Bronchial epithelial cell (primary cell): ENCODE measurements around the gene HAO2. TPM values are rescaled to one million over a fixed set of nuclear protein-coding genes. Genes with fewer than 3 reads are reported as not detected.
"Not testable (repeated sequence)": the region's sequence is repeated elsewhere in the genome, so short reads cannot be mapped to it uniquely, and the experiment has no call there.

Experiments
- DNase-seq: peaks from one replicate; pipeline ENCODE4 v3.0.0-alpha.2; 2010; ENCODE audit warnings: low read depth
- FAIRE-seq: peaks from 2 replicates; lab custom pipeline; 2011; peaks lifted over from hg19 to GRCh38; lab: Jason Lieb, UNC
- H3K27me3 ChIP-seq: 2 replicates; pipeline ENCODE4 v1.5.1; 2011; ENCODE audit warnings: low read length; ENCODE audit not compliant: control insufficient read depth, insufficient read depth
- H3K36me3 ChIP-seq: 2 replicates; pipeline ENCODE4 v1.5.1; 2011; ENCODE audit warnings: low read length; ENCODE audit not compliant: control insufficient read depth, insufficient read depth
- H3K4me3 ChIP-seq: 2 replicates; pipeline ENCODE4 v1.5.1; 2011; ENCODE audit warnings: mild to moderate bottlenecking, low read depth, low read length, control low read depth
- CTCF ChIP-seq: IDR thresholded peaks from 2 replicates; pipeline ENCODE4 v1.5.1; 2011; ENCODE audit warnings: mild to moderate bottlenecking, moderate library complexity, low read length, control low read depth, inconsistent platforms; ENCODE audit not compliant: insufficient read depth, severe bottlenecking
- total RNA-seq: library from RNA; depleted of rRNA; stranded (reverse); fragments of >200 nt; gene quantifications from 2 replicates; pipeline ENCODE4 v1.2.1, GENCODE V29; 2014

Gene HAO2
- total RNA-seq, 1 donor from 2014 or later = not detected

GRCh38 chr1:119331190-119331515 is 37.4 kb upstream of the HAO2 start:
- Histone ChIP-seq H3K36me3 (no peaks in the 10 kb centered on the region), H3K4me3 (no peak overlapping the region), H3K27me3 (no peaks in the 10 kb centered on the region)
- no peak for FAIRE-seq
- DNase-seq = no peak
- TF ChIP-seq CTCF = no peak

GRCh38 chr1:119331915-119332314 is 36.7 kb upstream of the HAO2 start:
- no peak for TF ChIP-seq CTCF
- H3K27me3 ChIP-seq = no peaks in the 10 kb centered on the region
- DNase-seq (no peak), FAIRE-seq (no peak)
- H3K4me3 ChIP-seq = no peak overlapping the region
- no peaks in the 10 kb centered on the region for H3K36me3 ChIP-seq

- H3K4me3 ChIP-seq = no peak overlapping the region
- no peak for TF ChIP-seq CTCF
- DNase-seq (no peak), FAIRE-seq (no peak)
- no peaks in the 10 kb centered on the region for H3K27me3 ChIP-seq
- H3K36me3 ChIP-seq = no peaks in the 10 kb centered on the region
Measured at GRCh38 chr1:119332622-119333021, 36.0 kb upstream of the HAO2 start.

GRCh38 chr1:119333163-119333896 is 35.3 kb upstream of the HAO2 start:
- no peak for DNase-seq
- no peak for TF ChIP-seq CTCF
- H3K27me3 ChIP-seq = no peaks in the 10 kb centered on the region
- no peaks in the 10 kb centered on the region for H3K36me3 ChIP-seq
- H3K4me3 ChIP-seq = no peak overlapping the region
- no peak for FAIRE-seq

- H3K4me3 ChIP-seq, H3K36me3 ChIP-seq, FAIRE-seq, H3K27me3 ChIP-seq, DNase-seq: not testable (repeated sequence)
Measured at GRCh38 chr1:119333897-119334250, 34.7 kb upstream of the HAO2 start.

- TF ChIP-seq CTCF = no peak
- Histone ChIP-seq H3K27me3 (no peaks in the 10 kb centered on the region), H3K4me3 (no peak overlapping the region), H3K36me3 (no peaks in the 10 kb centered on the region)
- DNase-seq = no peak
- FAIRE-seq = no peak
Measured at GRCh38 chr1:119336848-119337247, 31.7 kb upstream of the HAO2 start.
